ENCODE measurements around the gene TENM3.

- TF ChIP-seq CTCF (tag by site-specific recombination; IDR thresholded peaks at IDR 0.05) = no peak
- no peak for TF ChIP-seq ZNF274 (IDR thresholded peaks at IDR 0.05; ENCODE audit: low read length)
- TF ChIP-seq ZNF274 (tag by site-specific recombination; IDR thresholded peaks at IDR 0.05; ENCODE audit: borderline replicate concordance) = no peak
- TF ChIP-seq ZFP69B (tag by site-specific recombination; IDR thresholded peaks at IDR 0.05) = no peak
- TF ChIP-seq ZNF639 (tag by site-specific recombination; IDR thresholded peaks at IDR 0.05) = no peak
- TF ChIP-seq KLF7 (tag by site-specific recombination; IDR thresholded peaks at IDR 0.05; ENCODE audit: borderline replicate concordance) = no peak
- TF ChIP-seq REST (tag by site-specific recombination; IDR thresholded peaks at IDR 0.05) = no peak
- TF ChIP-seq ZNF660 (tag by site-specific recombination; IDR thresholded peaks at IDR 0.05) = no peak
- TF ChIP-seq ZSCAN23 (tag by site-specific recombination; IDR thresholded peaks at IDR 0.05) = no peak
- no peak for TF ChIP-seq ZNF138 (tag by site-specific recombination; IDR thresholded peaks at IDR 0.05; ENCODE audit: borderline replicate concordance)
- TF ChIP-seq ZNF394 (tag by site-specific recombination; IDR thresholded peaks at IDR 0.05; ENCODE audit: borderline replicate concordance) = no peak
Measured at GRCh38 chr4:182704077-182704476, 460.9 kb downstream of the TENM3 start.
